Colonic mucosa (tissue), 4 donors: ENCODE data around the gene SIGLEC10. TPM values are rescaled to one million over a fixed set of nuclear protein-coding genes. Genes with fewer than 3 reads are reported as not detected.

Source experiments
- DNase-seq: peaks from one replicate; pipeline ENCODE4 v3.0.0-alpha.2; 2020
- H3K27ac ChIP-seq: fragments of 200-600 bp; one replicate; pipeline ENCODE4 v1.8.0; 2021
- H3K27me3 ChIP-seq: fragments of 200-600 bp; one replicate; pipeline ENCODE4 v1.8.0; 2021
- H3K36me3 ChIP-seq: fragments of 200-600 bp; one replicate; pipeline ENCODE4 v1.8.0; 2021
- H3K4me1 ChIP-seq: fragments of 200-600 bp; one replicate; pipeline ENCODE4 v1.8.0; 2021; ENCODE audit warnings: mild to moderate bottlenecking
- H3K4me3 ChIP-seq: fragments of 200-600 bp; one replicate; pipeline ENCODE4 v1.8.0; 2021
- H3K9ac ChIP-seq, 2 donors: one replicate each; pipeline ENCODE4 v1.7.0; 2013; ENCODE audit warnings: control low read depth in 2 of 2, low read depth in 2 of 2, low read length in 2 of 2
- H3K9me3 ChIP-seq: fragments of 200-600 bp; one replicate; pipeline ENCODE4 v1.8.0; 2021
- intact Hi-C: fragments of 100-400 bp; cut with DNase I; formaldehyde crosslinking; loops from one replicate; pipeline ENCODE4 v1.14.1; 2022
- total RNA-seq, 2 donors: library from RNA; stranded (reverse); fragmentation: NEBNext Ultra II Directional in 1 of 2; extraction: Animal tissue kit (Norgen Biotek cat#: 25700) in 1 of 2; gene quantifications; one replicate each; pipeline ENCODE4 v1.2.1, GENCODE V29; 2021
- TF ChIP-seq, protein P1 (sequence below): fragments of 200-600 bp; IDR thresholded peaks from one replicate; pipeline ENCODE4 v1.8.0; 2022; ENCODE audit warnings: antibody characterized with exemption, mild to moderate bottlenecking
- donor health status: healthy.
- donor health status: DM: no; HTN: no; CAD: no.
- donor health status: DM: no; HTN: no; CAD: no.

SIGLEC10 gene
- total RNA-seq, 2 donors from 2014 or later = 1.4 to 2.7 TPM

DNA sequence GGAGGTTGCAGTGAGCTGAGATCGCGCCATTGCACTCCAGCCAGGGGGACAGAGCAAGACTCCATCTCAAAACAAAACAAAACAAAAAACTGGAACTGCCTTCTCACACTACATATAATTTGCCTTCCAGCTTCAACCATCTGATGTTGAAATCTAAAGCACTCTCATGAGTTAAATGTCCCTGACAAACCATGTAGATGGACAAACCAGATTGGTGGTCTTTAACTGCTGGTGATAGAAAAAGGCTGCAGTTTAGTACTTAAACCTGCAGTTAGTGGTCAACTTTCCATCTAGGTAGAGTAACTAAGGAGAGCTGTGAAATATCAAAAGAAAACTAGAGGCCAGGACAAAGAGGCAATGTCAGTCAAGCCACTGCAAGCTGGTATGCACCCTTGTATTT is 21.3 kb downstream of the SIGLEC10 start:
- TF ChIP-seq, protein P1, sequence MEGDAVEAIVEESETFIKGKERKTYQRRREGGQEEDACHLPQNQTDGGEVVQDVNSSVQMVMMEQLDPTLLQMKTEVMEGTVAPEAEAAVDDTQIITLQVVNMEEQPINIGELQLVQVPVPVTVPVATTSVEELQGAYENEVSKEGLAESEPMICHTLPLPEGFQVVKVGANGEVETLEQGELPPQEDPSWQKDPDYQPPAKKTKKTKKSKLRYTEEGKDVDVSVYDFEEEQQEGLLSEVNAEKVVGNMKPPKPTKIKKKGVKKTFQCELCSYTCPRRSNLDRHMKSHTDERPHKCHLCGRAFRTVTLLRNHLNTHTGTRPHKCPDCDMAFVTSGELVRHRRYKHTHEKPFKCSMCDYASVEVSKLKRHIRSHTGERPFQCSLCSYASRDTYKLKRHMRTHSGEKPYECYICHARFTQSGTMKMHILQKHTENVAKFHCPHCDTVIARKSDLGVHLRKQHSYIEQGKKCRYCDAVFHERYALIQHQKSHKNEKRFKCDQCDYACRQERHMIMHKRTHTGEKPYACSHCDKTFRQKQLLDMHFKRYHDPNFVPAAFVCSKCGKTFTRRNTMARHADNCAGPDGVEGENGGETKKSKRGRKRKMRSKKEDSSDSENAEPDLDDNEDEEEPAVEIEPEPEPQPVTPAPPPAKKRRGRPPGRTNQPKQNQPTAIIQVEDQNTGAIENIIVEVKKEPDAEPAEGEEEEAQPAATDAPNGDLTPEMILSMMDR = no peak

DNA sequence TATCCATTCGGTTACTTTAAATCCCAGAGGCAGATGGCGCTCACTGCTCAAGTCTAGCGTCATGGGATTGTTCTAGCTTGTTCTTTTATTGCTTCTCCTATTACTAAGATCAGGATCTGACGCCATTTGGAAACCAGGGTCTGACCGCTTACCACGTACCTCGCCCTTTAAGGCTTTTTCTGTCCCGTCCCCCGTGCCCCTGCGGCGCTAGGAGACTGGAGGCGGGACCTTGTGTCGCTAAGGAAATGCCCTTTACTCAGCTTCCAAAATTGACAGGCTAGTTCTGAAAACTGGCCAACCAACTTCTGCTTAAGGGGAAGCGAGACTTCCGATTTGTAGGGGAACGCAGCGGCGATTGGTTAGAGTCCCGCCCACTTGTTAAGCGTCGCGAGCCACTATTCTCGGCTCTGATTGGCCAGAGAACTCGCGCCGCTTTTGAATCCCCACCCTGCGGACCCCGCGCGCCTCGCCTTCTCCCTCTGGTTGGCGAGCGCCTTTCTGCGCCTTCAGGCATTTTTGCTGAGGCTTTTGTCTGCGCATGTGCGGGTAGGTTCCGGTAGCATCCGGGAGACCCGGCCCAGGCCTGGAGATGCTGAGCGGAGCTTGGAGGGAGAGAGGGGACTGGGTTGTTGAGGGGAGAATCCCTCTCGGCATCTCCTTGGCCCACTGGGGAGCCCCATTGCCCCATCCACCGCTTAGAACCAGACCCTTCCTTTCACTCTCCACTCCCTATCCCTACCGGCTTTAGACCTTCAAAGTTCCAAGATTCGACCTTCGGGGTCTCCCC is 23.2 kb downstream of the SIGLEC10 start:
- DNase-seq = peak; percentile 96
- TF ChIP-seq, protein P1 = no peak
- H3K27me3 ChIP-seq = no peaks in the 10 kb centered on the region
- peak overlapping the region; percentile 38 for H3K4me3 ChIP-seq
- peaks cover 6% of the 10 kb centered on the region for H3K4me1 ChIP-seq
- peak overlapping the region; percentile 72 for H3K27ac ChIP-seq
- no peaks in the 10 kb centered on the region for H3K9me3 ChIP-seq
- peak overlapping the region in 1 of 2 donors; percentile 53 for H3K9ac ChIP-seq
- no peaks in the 10 kb centered on the region for H3K36me3 ChIP-seq
- intact Hi-C loops = loop anchor here (2.0 kb wide), 1 partner anchor 25 kb away; the partner anchor contains the start of gene CLDND2

More for the DNA sequence above, 21.3 kb downstream of the SIGLEC10 start:
- Histone ChIP-seq H3K4me3 (no peak overlapping the region), H3K9me3 (no peaks in the 10 kb centered on the region), H3K27ac (no peak overlapping the region), H3K9ac (no peak overlapping the region), H3K27me3 (no peaks in the 10 kb centered on the region), H3K36me3 (no peaks in the 10 kb centered on the region), H3K4me1 (peaks cover 6% of the 10 kb centered on the region)
- no peak for DNase-seq
- intact Hi-C loops = no loop called here

DNA sequence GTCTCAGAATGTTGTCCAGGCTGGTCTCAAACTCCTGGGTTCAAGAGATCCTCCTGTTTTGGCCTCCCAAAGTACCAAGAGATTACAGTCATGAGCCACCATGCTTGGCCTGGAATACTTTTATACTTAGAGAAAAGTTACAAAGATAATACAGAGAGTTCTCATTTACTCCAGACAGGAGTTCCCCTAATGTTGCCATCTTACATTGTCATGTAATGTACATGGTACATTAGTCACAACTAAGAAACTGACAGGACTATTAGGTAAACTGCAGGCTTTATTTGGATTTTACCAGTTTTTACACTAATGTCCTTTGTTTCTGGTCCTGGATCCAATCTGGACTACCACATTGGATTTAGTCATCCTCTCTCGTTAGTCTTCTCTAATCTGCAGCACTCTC is 24.7 kb downstream of the SIGLEC10 start:
- Histone ChIP-seq H3K27me3 (no peaks in the 10 kb centered on the region), H3K36me3 (no peaks in the 10 kb centered on the region), H3K4me3 (no peak overlapping the region), H3K9me3 (no peaks in the 10 kb centered on the region), H3K27ac (no peak overlapping the region), H3K9ac (no peak overlapping the region), H3K4me1 (peaks cover 6% of the 10 kb centered on the region)
- intact Hi-C loops = no loop called here
- TF ChIP-seq, protein P1 = no peak
- DNase-seq = no peak

DNA sequence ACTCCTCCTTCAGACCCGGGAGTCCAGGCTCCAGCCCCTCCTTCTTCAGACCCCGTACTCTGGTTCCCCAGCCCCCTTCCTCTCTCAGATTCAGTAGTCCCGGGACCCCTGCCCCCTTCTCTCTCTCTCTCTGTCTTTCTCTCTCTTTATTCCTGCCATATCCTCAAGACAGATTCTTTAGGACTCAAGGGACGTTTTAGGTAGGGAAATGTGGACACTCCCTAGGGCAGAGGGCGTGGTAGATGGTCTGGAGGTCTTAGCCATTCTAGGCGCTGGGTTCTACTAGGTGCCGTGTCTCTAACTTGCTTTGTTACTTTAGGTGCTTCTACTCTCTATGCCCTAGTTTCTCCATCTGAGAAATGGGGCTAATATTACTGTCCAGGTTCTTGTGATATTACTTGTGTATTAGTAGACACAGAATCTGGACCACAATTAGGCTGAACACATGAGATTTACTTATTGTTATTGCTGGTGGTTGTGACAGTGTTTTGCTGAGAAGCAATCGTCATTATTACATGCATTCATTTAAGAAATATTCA is 26.3 kb downstream of the SIGLEC10 start:
- H3K27me3 ChIP-seq = no peaks in the 10 kb centered on the region
- no peak overlapping the region for H3K4me3 ChIP-seq
- DNase-seq = no peak
- intact Hi-C loops = no loop called here
- H3K4me1 ChIP-seq = peaks cover 6% of the 10 kb centered on the region
- no peak overlapping the region for H3K27ac ChIP-seq
- TF ChIP-seq, protein P1 = no peak
- H3K36me3 ChIP-seq = no peaks in the 10 kb centered on the region
- H3K9ac ChIP-seq = no peak overlapping the region
- H3K9me3 ChIP-seq = no peaks in the 10 kb centered on the region

DNA sequence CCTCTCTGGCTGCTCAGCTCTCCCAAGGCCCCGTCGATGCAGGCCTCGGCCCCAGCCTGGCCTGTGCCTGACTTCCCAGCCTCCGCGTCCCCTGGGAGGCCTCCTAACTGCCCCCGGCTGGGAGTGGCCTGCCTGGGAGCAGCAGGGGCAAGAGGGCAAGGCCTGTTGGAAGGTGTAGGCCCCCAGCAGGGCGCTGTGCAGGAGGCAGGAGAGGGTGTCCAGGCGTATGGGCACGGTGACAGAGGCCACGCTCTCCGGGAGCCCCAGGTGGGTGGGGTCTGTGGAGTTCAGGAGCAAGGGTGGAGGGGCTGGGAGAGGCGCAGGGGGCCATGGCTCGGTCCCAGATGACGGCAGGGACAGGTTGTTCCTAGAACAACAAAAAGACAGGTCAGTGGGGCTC is 28.3 kb downstream of the SIGLEC10 start:
- Histone ChIP-seq H3K4me1 (no peaks in the 10 kb centered on the region), H3K27ac (no peak overlapping the region), H3K9ac (no peak overlapping the region), H3K36me3 (no peaks in the 10 kb centered on the region), H3K4me3 (no peak overlapping the region), H3K9me3 (no peaks in the 10 kb centered on the region), H3K27me3 (no peaks in the 10 kb centered on the region)
- DNase-seq = no peak
- intact Hi-C loops = no loop called here
- TF ChIP-seq, protein P1 = no peak
